Measurements from ENCODE around the gene INHBA. TPM values are rescaled to one million over a fixed set of nuclear protein-coding genes. Genes with fewer than 3 reads are reported as not detected.

Gene INHBA
- total RNA-seq, 1 experiment from 2014 or later, result 0.28 TPM

DNA sequence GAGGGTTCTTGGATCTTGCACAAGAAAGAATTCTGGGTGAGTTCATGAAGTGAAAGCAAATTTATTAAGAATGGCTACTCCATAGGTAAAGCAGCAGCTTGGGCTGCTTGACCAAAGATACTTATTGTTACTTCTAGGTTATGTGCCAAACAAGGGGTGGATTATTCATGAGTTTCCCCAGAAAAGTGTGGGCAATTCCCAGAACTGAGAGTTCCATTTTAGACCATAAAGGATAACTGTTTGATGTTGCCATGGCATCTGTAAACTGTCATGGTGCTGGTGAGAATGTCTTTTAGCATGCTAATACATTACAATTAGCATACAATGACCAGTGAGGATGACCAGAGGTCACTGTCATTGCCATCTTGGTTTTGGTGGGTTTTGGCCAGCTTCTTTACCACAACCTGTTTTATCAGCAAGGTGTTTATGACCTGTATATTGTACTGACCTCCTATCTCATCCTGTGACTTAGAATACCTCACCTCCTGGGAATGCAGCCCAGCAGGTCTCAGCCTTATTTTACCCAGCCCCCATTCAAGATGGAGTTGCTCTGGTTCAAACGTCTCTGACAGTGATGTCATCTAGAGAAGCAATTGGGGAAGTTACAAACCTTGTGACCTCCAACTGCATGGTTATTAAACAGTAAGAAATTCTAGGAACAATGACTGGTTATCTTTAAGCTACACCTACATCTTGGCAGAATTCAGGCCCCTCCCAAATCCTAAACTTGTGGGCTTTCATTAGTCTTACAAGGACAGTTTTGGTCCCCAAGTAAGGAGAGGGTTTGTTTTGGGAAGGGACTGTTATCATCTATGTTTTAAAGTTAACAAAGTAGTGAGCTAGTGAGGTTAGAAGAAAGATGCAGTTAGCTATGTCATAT is 48.0 kb upstream of the INHBA start:
- Histone ChIP-seq H3K27ac (ENCODE audit: low read length) (no peak overlapping the region), H3K36me3 (ENCODE audit: control insufficient read depth, insufficient read depth, low read length) (no peaks in the 10 kb centered on the region), H3K27me3 (ENCODE audit: control insufficient read depth, insufficient read depth, low read length) (no peaks in the 10 kb centered on the region), H3K4me1 (ENCODE audit: control insufficient read depth, insufficient read depth, low read length) (no peaks in the 10 kb centered on the region), H3K4me3 (ENCODE audit: low read depth in 2 of 2, low read length in 2 of 2) (no peak overlapping the region), H3K9me3 (ENCODE audit: control insufficient read depth, insufficient read depth, low read depth, low read length) (peaks cover 10% of the 10 kb centered on the region; the same call in 1 of the 2 replicates)
- TF ChIP-seq TCF7L2 (IDR thresholded peaks at IDR 0.05; ENCODE audit: low read depth, low read length) (no peak), POLR2AphosphoS5 (IDR thresholded peaks at IDR 0.05; ENCODE audit: low read depth, low read length) (no peak)
- TF ChIP-seq, protein P1, sequence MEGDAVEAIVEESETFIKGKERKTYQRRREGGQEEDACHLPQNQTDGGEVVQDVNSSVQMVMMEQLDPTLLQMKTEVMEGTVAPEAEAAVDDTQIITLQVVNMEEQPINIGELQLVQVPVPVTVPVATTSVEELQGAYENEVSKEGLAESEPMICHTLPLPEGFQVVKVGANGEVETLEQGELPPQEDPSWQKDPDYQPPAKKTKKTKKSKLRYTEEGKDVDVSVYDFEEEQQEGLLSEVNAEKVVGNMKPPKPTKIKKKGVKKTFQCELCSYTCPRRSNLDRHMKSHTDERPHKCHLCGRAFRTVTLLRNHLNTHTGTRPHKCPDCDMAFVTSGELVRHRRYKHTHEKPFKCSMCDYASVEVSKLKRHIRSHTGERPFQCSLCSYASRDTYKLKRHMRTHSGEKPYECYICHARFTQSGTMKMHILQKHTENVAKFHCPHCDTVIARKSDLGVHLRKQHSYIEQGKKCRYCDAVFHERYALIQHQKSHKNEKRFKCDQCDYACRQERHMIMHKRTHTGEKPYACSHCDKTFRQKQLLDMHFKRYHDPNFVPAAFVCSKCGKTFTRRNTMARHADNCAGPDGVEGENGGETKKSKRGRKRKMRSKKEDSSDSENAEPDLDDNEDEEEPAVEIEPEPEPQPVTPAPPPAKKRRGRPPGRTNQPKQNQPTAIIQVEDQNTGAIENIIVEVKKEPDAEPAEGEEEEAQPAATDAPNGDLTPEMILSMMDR (IDR thresholded peaks at IDR 0.05), result no peak
- no peak for ATAC-seq
- in situ Hi-C loops (cut with HindIII; ENCODE audit: low pct_unique_long_range_greater_than_20kb, low sequenced_read_pairs), result no loop called here
- CTCF ChIA-PET, result no interaction called here
- intact Hi-C loops (cut with micrococcal nuclease; ENCODE audit: unreplicated experiment), result no loop called here
- no peak for DNase-seq (ENCODE audit: low read depth, low spot score)
- no TSS peak for BruUV-seq (replicated peaks)
- POLR2A ChIA-PET, result no interaction called here

DNA sequence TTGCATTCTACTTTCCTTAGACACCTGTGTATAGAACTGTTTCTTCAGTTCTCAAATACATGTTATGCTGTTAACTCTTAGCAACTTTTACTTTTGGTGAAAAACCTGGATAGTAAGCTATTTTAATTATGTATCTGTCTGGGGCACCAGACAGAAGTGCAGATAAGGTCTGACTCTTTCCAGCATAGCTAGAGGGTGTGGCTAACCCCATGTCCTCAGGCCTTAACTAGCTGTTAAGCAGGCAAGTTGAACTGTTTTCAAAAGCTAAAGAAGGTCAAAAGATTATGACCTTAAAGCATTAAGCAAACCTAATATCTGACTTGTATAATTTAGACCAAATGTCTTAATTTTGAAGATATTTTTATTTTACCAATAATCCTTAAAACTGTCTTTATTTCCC is 45.1 kb upstream of the INHBA start:
- no peaks in the 10 kb centered on the region for H3K4me1 ChIP-seq (ENCODE audit: control insufficient read depth, insufficient read depth, low read length)
- DNase-seq (ENCODE audit: low read depth, low spot score), result no peak
- H3K27ac ChIP-seq (ENCODE audit: low read length), result no peak overlapping the region
- in situ Hi-C loops (cut with HindIII; ENCODE audit: low pct_unique_long_range_greater_than_20kb, low sequenced_read_pairs), result no loop called here
- H3K4me3 ChIP-seq (ENCODE audit: low read depth in 2 of 2, low read length in 2 of 2), result no peak overlapping the region
- H3K27me3 ChIP-seq (ENCODE audit: control insufficient read depth, insufficient read depth, low read length), result no peaks in the 10 kb centered on the region
- CTCF ChIA-PET, result no interaction called here
- no peak for ATAC-seq
- no peaks in the 10 kb centered on the region for H3K36me3 ChIP-seq (ENCODE audit: control insufficient read depth, insufficient read depth, low read length)
- BruUV-seq (replicated peaks), result no TSS peak
- POLR2A ChIA-PET, result no interaction called here
- TF ChIP-seq POLR2AphosphoS5 (IDR thresholded peaks at IDR 0.05; ENCODE audit: low read depth, low read length), result no peak
- TF ChIP-seq SIN3A (IDR thresholded peaks at IDR 0.05; ENCODE audit: borderline replicate concordance, insufficient read depth, low read depth, low read length), result no peak
- TF ChIP-seq, protein P1 (IDR thresholded peaks at IDR 0.05), result no peak
- no peak for TF ChIP-seq TCF7L2 (IDR thresholded peaks at IDR 0.05; ENCODE audit: low read depth, low read length)
- TF ChIP-seq, protein P2, sequence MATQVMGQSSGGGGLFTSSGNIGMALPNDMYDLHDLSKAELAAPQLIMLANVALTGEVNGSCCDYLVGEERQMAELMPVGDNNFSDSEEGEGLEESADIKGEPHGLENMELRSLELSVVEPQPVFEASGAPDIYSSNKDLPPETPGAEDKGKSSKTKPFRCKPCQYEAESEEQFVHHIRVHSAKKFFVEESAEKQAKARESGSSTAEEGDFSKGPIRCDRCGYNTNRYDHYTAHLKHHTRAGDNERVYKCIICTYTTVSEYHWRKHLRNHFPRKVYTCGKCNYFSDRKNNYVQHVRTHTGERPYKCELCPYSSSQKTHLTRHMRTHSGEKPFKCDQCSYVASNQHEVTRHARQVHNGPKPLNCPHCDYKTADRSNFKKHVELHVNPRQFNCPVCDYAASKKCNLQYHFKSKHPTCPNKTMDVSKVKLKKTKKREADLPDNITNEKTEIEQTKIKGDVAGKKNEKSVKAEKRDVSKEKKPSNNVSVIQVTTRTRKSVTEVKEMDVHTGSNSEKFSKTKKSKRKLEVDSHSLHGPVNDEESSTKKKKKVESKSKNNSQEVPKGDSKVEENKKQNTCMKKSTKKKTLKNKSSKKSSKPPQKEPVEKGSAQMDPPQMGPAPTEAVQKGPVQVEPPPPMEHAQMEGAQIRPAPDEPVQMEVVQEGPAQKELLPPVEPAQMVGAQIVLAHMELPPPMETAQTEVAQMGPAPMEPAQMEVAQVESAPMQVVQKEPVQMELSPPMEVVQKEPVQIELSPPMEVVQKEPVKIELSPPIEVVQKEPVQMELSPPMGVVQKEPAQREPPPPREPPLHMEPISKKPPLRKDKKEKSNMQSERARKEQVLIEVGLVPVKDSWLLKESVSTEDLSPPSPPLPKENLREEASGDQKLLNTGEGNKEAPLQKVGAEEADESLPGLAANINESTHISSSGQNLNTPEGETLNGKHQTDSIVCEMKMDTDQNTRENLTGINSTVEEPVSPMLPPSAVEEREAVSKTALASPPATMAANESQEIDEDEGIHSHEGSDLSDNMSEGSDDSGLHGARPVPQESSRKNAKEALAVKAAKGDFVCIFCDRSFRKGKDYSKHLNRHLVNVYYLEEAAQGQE (IDR thresholded peaks at IDR 0.05; ENCODE audit: insufficient read depth in 1 of 2, low read depth in 2 of 2, low read length in 1 of 2), result no peak
- intact Hi-C loops (cut with micrococcal nuclease; ENCODE audit: unreplicated experiment), result no loop called here
- H3K9me3 ChIP-seq (ENCODE audit: control insufficient read depth, insufficient read depth, low read depth, low read length), result no peaks in the 10 kb centered on the region

Data from Panc1 (cell line).